Spinal cord (tissue), 10 donors: ENCODE results near the gene LOXL3. TPM values are rescaled to one million over a fixed set of nuclear protein-coding genes. Genes with fewer than 3 reads are reported as not detected.

Source experiments
- DNase-seq, 6 donors: peaks; one replicate each; pipeline versions ENCODE4 v3.0.0 to v3.0.0-alpha.2; 2013 to 2015; ENCODE audit warnings: low spot score in 6 of 6, low read depth in 4 of 6
- H3K27ac ChIP-seq: one replicate; pipeline ENCODE4 v1.5.1; 2013; ENCODE audit warnings: low read depth, low read length, control low read depth
- H3K27me3 ChIP-seq: one replicate; pipeline ENCODE4 v1.6.1; 2013; ENCODE audit warnings: low read length; ENCODE audit not compliant: control insufficient read depth, insufficient read depth
- H3K36me3 ChIP-seq: one replicate; pipeline ENCODE4 v1.6.1; 2013; ENCODE audit warnings: low read length; ENCODE audit not compliant: control insufficient read depth, insufficient read depth
- H3K4me1 ChIP-seq: one replicate; pipeline ENCODE4 v1.6.1; 2013; ENCODE audit warnings: low read length; ENCODE audit not compliant: control insufficient read depth, insufficient read depth
- H3K4me3 ChIP-seq: one replicate; pipeline ENCODE4 v1.5.1; 2013; ENCODE audit warnings: low read depth, low read length, control low read depth
- H3K9me3 ChIP-seq: one replicate; pipeline ENCODE4 v1.6.1; 2013; ENCODE audit warnings: low read length; ENCODE audit not compliant: control insufficient read depth, insufficient read depth
- WGBS: methylation state at CpG from one replicate; pipeline ENCODE4 v1.1.5; 2013; ENCODE audit warnings: missing lambda C conversion rate; ENCODE audit not compliant: insufficient coverage; 5-methylcytosine and 5-hydroxymethylcytosine counted together
- polyA plus RNA-seq, 2 donors: library from polyadenylated mRNA; unstranded; fragments of 120-200 nt; gene quantifications; one replicate each; pipeline ENCODE4 v1.2.1, GENCODE V29; 2013; ENCODE audit not compliant: insufficient read length in 2 of 2
- total RNA-seq, 2 donors: library from RNA; depleted of rRNA in 1 of 2; stranded (reverse); fragments of 120-200 nt in 1 of 2; fragments of >200 nt in 1 of 2; gene quantifications; one replicate each; pipeline versions ENCODE4 v1.2.3 to v1.2.4, GENCODE V29; 2013 to 2014
- donor health status: healthy.

Gene LOXL3
- total and polyA plus RNA-seq, 4 donors: 10.5 to 18.8 (median 18.1) TPM

DNA sequence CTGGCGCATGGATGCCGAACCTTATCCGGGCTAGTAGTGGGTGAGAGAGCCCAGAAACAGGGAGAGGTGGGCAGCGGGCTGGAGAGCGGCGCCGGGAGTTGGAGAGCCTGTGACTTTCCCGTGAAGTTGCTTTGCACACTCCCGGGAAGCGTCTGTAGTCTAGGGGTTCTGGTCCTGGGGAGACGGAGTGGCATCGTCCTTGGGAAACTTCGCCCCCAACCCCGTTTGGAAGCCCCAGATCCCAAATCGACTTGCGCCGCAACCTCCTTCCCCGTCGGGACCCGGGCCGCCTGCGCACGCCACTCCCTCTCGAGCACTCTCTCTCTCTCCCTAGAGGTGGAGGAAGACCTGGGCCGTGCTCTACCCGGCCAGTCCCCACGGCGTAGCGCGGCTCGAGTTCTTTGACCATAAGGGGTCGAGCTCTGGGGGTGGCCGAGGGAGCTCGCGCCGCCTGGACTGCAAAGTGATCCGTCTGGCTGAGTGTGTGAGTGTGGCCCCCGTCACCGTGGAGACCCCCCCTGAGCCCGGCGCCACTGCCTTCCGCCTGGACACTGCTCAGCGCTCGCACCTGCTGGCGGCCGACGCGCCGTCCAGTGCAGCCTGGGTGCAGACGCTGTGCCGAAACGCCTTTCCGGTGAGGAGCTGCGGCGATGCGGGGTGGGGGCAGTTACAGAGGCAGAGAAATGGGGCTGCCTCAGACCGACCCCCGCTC lies 1.2 kb upstream of the LOXL3 start:
- H3K27me3 ChIP-seq: peaks cover 24% of the 10 kb centered on the region
- H3K27ac ChIP-seq: peak overlapping the region; percentile 95
- peak overlapping the region; percentile 77 for H3K4me3 ChIP-seq
- no peaks in the 10 kb centered on the region for H3K9me3 ChIP-seq
- H3K36me3 ChIP-seq: peaks cover 14% of the 10 kb centered on the region
- 1% methylated on average over 54 of the region's 58 CpGs for WGBS
- DNase-seq: no peak
- H3K4me1 ChIP-seq: peaks cover 42% of the 10 kb centered on the region

DNA sequence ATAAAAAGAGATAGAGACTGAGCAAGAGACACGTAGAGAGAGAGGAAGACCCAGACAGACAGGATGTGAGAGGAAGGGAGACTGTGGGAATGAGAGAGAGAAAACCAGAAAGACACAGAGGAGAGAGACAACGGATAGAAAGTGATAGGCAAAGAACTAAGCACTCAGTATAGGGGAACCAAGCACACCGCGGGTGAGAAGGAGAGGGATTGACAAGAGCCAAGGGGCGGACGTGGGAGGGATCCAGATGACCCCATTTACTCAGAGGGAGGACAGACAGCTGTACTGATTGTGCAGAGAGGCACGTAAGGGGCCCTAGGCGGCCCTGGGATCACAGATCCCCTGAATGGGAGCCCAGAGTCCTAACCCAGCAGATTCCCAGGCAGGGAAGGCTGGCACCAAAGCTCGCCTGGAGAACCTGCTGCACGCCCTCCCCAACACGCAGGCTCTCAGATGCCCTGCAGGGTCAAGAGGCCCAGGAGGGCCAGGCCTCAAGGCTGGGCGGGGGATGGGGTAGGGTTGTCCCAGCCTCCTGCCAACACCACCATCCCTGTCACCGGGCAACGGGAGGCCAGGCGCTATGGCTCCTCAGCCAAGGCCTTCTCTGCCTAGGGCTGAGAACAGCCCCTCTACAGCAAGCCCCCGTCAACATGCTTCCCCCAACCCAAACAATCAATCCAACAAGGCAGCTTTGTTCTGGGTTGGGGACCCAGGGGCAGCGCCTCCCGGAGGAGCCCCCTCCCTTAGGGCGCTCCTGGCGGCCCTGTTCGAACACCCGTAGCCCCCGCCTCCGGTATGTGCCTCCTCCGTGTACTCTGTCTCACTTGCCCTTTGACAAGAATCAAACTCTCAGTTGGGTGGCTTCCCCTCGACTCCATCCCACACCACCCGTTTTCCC lies 579 bp downstream of the LOXL3 start:
- 15% methylated on average over 26 of the region's 27 CpGs for WGBS
- Histone ChIP-seq H3K4me3 (peak overlapping the region; percentile 77), H3K27ac (peak overlapping the region; percentile 95), H3K27me3 (peaks cover 25% of the 10 kb centered on the region), H3K9me3 (no peaks in the 10 kb centered on the region), H3K4me1 (peaks cover 57% of the 10 kb centered on the region), H3K36me3 (peaks cover 20% of the 10 kb centered on the region)
- DNase-seq: peak in 2 of 6 donors; percentile 56 to 67

DNA sequence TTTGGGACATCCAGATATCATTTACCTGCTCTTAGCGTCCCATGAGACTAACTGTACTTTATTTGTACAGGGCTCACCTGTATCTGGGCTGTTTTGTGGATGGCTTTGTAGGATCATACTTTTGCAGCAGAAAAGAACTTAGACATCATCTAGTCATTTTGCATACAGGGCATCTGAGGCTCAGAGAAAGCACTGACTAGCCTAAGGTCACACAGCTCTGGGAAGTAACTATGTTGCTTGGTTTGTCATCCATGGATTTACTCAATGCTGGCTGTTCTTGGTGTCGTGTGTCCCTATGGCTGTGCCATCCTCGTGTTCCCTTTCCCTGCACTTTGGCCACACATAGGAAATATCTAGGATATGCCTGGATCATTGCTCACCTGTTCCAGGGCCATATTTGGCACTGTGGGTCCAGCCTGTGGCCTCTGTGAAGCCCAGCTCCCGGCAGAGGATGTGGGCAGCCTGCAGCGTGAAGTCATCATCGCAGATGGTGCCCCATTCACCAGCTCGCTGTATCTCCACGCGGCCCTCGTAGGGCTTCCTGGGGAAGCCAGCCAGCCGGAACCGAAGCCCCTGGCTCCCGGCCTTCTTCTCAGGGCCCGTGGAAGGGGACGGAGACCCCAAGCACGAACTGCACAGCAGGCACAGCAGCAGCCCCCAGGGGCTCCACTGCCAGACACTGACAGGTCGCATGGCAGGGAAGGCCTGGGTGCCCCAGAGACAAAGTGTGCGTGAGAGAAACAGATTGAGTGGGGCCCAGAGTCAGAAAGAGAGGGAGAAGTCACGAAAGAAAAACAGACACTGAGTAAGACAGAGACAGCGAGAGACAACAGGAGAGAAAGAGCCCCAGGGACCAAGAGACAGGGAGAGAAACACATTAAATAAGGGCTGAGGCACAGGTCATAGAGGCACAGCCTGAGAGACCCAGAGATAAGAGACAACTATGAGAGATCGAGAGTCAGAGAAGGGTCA lies 1.5 kb downstream of the LOXL3 start:
- H3K9me3 ChIP-seq: no peaks in the 10 kb centered on the region
- peaks cover 58% of the 10 kb centered on the region for H3K4me1 ChIP-seq
- H3K4me3 ChIP-seq: peak overlapping the region; percentile 77
- WGBS: 58% methylated on average over 21 of the region's 21 CpGs
- H3K27ac ChIP-seq: peak overlapping the region; percentile 95
- no peak for DNase-seq
- H3K36me3 ChIP-seq: peaks cover 20% of the 10 kb centered on the region
- H3K27me3 ChIP-seq: peaks cover 25% of the 10 kb centered on the region

DNA sequence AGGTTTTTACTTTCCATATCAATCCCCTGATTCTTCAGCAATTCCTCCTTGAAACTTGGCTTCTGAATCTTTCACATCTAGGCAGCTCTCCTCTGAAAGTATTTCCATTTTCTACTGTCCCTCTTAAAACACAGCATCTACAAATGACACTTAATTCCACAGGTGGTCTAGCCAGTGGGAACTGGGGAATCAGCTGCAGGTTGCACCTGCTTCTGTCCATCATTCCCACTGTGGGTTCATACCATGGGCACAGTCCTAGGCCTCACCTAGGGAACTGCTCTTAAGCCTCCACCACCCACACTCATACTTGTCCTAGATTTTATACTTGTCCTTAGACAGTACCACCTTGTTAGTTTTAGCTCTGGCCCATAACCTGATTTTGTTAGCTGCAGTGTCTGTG lies 2.2 kb downstream of the LOXL3 start:
- peaks cover 58% of the 10 kb centered on the region for H3K4me1 ChIP-seq
- no peak for DNase-seq

DNA sequence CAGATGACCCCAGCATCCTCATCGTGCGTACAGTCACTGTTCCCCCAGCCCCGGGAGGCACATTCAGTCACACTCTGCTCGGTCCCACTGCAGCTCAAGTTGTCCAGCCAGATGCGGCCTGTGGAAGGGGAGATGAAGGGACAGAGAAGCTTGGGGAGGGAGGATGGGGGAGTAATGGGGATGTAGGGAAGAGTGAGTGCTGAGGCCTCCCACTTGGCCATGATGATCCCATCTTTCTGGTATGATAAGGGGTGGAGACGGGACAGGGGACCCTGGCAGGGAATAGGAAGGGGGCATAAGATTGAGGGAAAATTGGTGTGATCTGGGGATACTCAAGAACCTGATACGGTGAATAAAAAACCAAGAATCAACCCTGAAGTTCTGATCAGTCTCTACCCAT lies 3.5 kb downstream of the LOXL3 start:
- WGBS: 73% methylated on average over 5 of the region's 7 CpGs
- Histone ChIP-seq H3K36me3 (peaks cover 6% of the 10 kb centered on the region), H3K4me3 (no peak overlapping the region), H3K27ac (no peak overlapping the region), H3K27me3 (peaks cover 13% of the 10 kb centered on the region), H3K4me1 (peaks cover 52% of the 10 kb centered on the region), H3K9me3 (no peaks in the 10 kb centered on the region)
- DNase-seq: no peak

More for the DNA sequence above, 2.2 kb downstream of the LOXL3 start:
- Histone ChIP-seq H3K27me3 (peaks cover 23% of the 10 kb centered on the region), H3K27ac (no peak overlapping the region), H3K4me3 (no peak overlapping the region), H3K9me3 (no peaks in the 10 kb centered on the region), H3K36me3 (peaks cover 15% of the 10 kb centered on the region)

DNA sequence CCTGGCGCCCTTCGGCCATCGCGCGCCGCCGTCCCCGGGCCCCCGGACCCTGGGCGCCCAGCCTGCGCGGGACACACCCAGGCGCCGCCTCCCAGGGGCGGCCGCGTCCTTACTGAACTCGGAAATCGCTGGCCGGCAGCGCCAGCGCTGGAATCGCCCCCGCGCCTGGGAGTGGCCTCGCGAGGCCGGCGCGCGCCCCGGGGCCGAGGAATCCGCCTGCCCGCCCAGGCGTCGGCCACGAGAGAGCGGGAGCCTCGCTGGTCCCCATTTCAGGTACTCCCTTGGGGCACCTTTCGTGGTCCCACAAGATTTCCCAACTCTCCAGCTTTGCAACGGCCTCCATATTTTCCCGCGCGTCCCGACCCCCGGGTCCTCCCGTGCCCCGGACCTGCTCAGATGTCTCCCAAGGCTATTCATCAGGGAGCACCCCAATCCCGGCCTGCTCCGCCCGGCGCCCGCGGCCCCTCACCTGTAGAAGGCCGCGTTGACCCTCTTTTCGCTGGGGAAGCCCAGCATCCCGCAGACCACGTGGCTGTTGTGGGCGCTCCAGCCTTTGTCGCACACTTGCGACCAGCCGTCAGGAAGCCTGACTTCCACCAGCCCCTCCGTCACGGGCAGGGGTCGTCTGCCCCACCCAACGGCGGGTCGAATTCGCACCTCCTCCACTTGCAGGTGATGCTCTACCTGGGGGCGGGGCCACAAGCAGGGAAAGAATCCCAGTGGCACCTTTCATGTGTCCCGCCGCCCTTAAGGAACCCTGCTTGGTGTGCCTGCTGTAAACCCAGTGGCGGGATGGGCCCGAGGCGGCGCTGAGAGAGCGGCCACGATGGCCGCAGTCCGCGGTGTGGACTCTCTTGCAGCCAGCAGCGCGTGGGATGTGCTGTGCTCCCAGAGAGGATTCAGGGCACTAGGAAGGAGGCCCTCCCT lies 4.6 kb downstream of the LOXL3 start:
- Histone ChIP-seq H3K4me3 (peak overlapping the region; percentile 55), H3K9me3 (no peaks in the 10 kb centered on the region), H3K36me3 (peaks cover 6% of the 10 kb centered on the region), H3K27ac (no peak overlapping the region), H3K27me3 (peaks cover 7% of the 10 kb centered on the region), H3K4me1 (peaks cover 41% of the 10 kb centered on the region)
- DNase-seq: peak in 2 of 6 donors; percentile 60 to 61
- 4% methylated on average over 85 of the region's 85 CpGs for WGBS

DNA sequence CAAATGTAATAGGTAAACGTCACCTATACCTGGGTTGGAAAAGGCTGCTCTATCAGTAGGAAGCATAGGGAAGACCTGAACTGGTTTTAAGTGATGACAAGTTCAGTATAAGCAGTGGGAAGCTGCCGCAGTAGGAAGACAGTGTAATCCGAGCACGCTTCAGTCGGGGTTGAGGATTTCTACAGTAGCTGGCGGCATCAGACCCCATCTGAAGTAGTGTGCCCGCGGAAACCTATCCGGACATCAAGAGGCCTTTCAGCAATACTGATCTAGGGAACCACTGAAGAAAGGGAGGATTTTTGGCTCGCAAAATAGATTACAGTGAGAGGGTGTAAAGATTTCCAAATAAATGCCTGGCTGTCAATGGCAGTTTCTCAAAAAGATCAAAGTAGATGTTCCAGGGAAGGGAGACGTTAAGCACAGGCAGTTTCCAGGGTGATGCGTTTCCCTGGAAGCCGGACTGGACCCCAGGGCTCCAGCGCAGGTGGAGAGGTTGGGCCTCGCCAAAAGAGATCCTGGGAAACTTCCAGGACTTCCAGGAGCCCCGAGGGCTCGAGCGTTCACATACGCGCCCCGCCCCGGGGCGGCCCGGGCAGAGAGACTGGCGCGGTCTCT lies 5.3 kb downstream of the LOXL3 start:
- Histone ChIP-seq H3K27me3 (peaks cover 6% of the 10 kb centered on the region), H3K9me3 (no peaks in the 10 kb centered on the region), H3K4me1 (peaks cover 33% of the 10 kb centered on the region), H3K4me3 (peak overlapping the region; percentile 55), H3K36me3 (peaks cover 6% of the 10 kb centered on the region), H3K27ac (peak overlapping the region; percentile 10)
- WGBS: 8% methylated on average over 25 of the region's 26 CpGs
- DNase-seq: peak in 2 of 6 donors; percentile 62 to 76

DNA sequence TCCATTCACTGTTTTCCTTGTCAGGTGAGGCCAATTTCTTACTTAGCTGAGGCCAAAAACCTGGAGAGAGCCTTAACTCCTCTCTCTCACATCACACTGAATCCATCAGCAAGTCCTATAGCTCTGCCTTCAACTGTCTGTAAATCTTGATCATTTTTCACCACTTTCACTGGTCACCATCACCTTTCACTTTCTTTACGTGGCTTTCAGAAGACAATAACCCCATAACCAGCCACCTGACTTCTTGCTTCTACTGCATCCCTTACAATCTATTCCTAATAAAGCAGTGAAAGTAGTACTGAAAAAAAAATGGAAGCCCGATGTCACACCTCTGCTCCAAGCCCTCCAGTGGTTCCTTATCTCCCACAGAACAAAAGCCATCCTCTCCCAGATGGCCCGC lies 7.7 kb downstream of the LOXL3 start:
- WGBS: 75% methylated on average over 1 of the region's 3 CpGs
- Histone ChIP-seq H3K36me3 (peaks cover 6% of the 10 kb centered on the region), H3K4me3 (no peak overlapping the region), H3K4me1 (peaks cover 20% of the 10 kb centered on the region), H3K9me3 (no peaks in the 10 kb centered on the region), H3K27me3 (peaks cover 3% of the 10 kb centered on the region), H3K27ac (no peak overlapping the region)
- no peak for DNase-seq
